ENCODE measurements around the gene SALL4. TPM values are rescaled to one million over a fixed set of nuclear protein-coding genes. Genes with fewer than 3 reads are reported as not detected.
"Not testable (repeated sequence)": the region's sequence is repeated elsewhere in the genome, so short reads cannot be mapped to it uniquely, and the experiment has no call there.

Gene SALL4
- total RNA-seq, 1 donor from 2014 or later = not detected

DNA sequence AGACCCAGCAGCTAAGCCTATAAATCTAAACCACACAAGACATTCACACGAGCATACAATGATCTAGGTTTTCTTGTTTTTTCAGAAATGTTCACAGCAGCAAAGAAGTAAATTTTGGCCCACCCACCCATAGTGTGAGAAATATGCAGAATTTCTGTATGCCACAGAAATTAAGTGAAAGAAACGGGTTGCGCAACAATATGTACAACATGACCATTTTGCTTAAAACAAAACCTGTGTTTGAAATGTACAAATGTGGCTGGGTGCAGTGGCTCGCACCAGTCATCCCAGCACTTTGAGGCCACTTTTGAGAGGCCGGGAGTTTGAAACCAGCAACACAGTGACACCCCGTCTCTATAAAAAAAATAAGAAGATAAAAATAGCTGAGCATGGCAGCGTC, 9.4 kb downstream of the SALL4 start:
- Histone ChIP-seq H3K4me3 (no peak overlapping the region), H3K9me3 (no peaks in the 10 kb centered on the region), H3K27ac (no peak overlapping the region), H3K4me1 (no peaks in the 10 kb centered on the region), H3K27me3 (no peaks in the 10 kb centered on the region), H3K36me3 (no peaks in the 10 kb centered on the region)
- intact Hi-C loops (cut with DNase I) = no loop called here
- no peak for DNase-seq (ENCODE audit: extremely low spot score in 2 of 2)
- TF ChIP-seq POLR2A (IDR thresholded peaks at IDR 0.05) (no peak), CTCF (IDR thresholded peaks at IDR 0.05) (no peak)

- TF ChIP-seq POLR2AphosphoS5 (IDR thresholded peaks at IDR 0.05; ENCODE audit: insufficient read depth in 1 of 2, low read depth in 1 of 2) (no peak), CTCF (IDR thresholded peaks at IDR 0.05) (no peak)
- Histone ChIP-seq H3K36me3 (no peaks in the 10 kb centered on the region), H3K4me3 (no peak overlapping the region), H3K27me3 (no peaks in the 10 kb centered on the region), H3K4me1 (no peaks in the 10 kb centered on the region), H3K9me3 (no peaks in the 10 kb centered on the region), H3K27ac (no peak overlapping the region)
- intact Hi-C loops (cut with DNase I) = no loop called here
- DNase-seq (ENCODE audit: extremely low spot score in 2 of 2) = no peak
These were observed 10.7 kb downstream of the SALL4 start for GRCh38 chr20:51791626-51792025.

DNA sequence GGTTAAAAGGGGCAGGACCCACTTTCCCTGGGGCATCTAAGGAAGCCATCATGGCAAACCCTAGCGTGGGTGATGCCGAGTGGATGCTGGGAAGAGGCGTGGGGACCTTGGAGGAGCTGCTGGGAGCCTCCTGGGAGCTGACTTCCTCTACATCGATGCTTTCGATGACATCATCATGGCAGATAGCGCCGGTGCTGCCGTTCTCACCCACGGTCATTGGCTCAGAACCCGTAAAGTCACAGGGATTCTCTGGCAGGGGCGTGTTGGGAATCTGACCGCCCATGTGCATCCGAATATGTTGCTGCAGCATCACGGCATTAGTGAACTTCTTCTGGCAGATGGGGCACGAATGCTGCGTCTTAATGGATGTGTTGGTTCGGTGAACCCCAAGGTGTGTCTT, 12.1 kb downstream of the SALL4 start:
- no peaks in the 10 kb centered on the region for H3K9me3 ChIP-seq
- H3K4me1 ChIP-seq = no peaks in the 10 kb centered on the region
- no peak for TF ChIP-seq POLR2A (IDR thresholded peaks at IDR 0.05)
- intact Hi-C loops (cut with DNase I) = no loop called here
- DNase-seq (ENCODE audit: extremely low spot score in 2 of 2) = no peak
- H3K27ac ChIP-seq = no peak overlapping the region
- H3K4me3 ChIP-seq = no peak overlapping the region
- no peaks in the 10 kb centered on the region for H3K27me3 ChIP-seq
- H3K36me3 ChIP-seq = no peaks in the 10 kb centered on the region

GRCh38 chr20:51789434-51789833, 12.9 kb downstream of the SALL4 start:
- Histone ChIP-seq H3K9me3 (no peaks in the 10 kb centered on the region), H3K27me3 (no peaks in the 10 kb centered on the region), H3K4me1 (no peaks in the 10 kb centered on the region), H3K27ac (no peak overlapping the region), H3K4me3 (no peak overlapping the region), H3K36me3 (no peaks in the 10 kb centered on the region)
- no peak for DNase-seq (ENCODE audit: extremely low spot score in 2 of 2)
- intact Hi-C loops (cut with DNase I) = no loop called here
- TF ChIP-seq POLR2AphosphoS5 (IDR thresholded peaks at IDR 0.05; ENCODE audit: insufficient read depth in 1 of 2, low read depth in 1 of 2) (no peak), CTCF (IDR thresholded peaks at IDR 0.05) (no peak), POLR2A (IDR thresholded peaks at IDR 0.05) (no peak)

DNA sequence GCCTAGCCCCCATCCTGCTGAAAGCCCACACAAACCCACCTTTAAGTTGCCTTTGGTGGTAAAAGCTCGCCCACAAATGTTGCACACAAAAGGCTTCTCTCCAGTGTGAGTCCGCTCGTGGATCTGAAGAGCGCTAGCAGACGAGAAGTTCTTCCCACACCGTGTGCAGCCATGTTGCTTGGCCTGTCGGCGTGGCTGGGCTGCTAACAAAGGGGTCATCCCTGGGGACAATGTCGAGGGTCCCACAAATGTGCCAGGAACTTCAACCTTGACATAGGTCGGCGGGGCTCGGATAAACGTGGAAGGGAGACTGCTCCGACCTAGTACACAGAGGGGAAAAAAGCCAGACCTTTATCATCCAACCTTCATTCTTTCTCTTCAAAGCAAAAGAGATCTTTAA, 13.5 kb downstream of the SALL4 start:
- Histone ChIP-seq H3K4me1 (no peaks in the 10 kb centered on the region), H3K9me3 (no peaks in the 10 kb centered on the region), H3K36me3 (no peaks in the 10 kb centered on the region), H3K27ac (no peak overlapping the region), H3K4me3 (no peak overlapping the region), H3K27me3 (no peaks in the 10 kb centered on the region)
- intact Hi-C loops (cut with DNase I) = no loop called here
- TF ChIP-seq POLR2AphosphoS5 (IDR thresholded peaks at IDR 0.05; ENCODE audit: insufficient read depth in 1 of 2, low read depth in 1 of 2) (no peak), POLR2A (IDR thresholded peaks at IDR 0.05) (no peak), CTCF (IDR thresholded peaks at IDR 0.05) (no peak)
- no peak for DNase-seq (ENCODE audit: extremely low spot score in 2 of 2)

DNA sequence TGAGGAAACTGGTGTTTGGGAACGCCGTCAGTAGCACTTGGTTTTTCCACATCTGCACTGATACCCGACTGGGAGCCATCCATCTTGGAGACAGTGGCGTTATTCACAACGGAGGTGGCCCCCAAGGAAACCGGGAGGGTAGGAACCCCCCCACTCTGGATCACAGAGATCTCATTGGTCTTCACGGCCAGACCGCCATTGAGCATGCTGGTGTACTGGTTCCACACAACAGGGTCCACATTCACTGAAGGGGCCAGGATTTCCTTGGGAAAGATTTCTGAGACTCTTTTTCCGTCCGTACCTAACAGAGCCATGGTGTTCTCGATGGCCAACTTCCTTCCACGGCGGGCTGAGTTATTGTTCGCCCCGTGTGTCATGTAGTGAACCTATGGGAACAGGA, 18.0 kb downstream of the SALL4 start:
- intact Hi-C loops (cut with DNase I) = no loop called here
- Histone ChIP-seq H3K4me1 (no peaks in the 10 kb centered on the region), H3K36me3 (no peaks in the 10 kb centered on the region), H3K27ac (no peak overlapping the region), H3K4me3 (no peak overlapping the region), H3K27me3 (no peaks in the 10 kb centered on the region), H3K9me3 (no peaks in the 10 kb centered on the region)
- DNase-seq (ENCODE audit: extremely low spot score in 2 of 2) = no peak
- TF ChIP-seq CTCF (IDR thresholded peaks at IDR 0.05) (no peak), POLR2A (IDR thresholded peaks at IDR 0.05) (no peak), POLR2AphosphoS5 (IDR thresholded peaks at IDR 0.05; ENCODE audit: insufficient read depth in 1 of 2, low read depth in 1 of 2) (no peak)

DNA sequence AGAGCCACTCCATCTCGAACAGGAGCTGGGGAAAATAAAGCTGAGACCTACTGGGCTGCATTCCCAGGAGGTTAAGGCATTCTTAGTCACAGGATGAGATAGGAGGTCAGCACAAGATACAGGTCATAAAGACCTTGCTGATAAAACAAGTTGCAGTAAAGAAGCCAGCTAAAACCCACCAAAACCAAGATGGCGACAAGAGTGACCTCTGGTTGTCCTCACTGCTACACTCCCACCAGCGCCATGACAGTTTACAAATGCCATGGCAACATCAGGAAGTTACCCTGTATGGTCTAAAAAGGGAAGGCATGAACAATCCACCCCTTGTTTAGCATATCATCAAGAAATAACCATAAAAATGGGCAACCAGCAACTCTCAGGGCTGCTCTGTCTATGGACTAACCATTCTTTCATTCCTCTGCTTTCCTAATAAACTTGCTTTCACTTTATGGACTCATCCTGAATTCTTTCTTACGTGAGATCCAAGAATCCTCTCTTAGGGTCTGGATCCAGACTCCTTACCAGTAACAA, 24.0 kb downstream of the SALL4 start:
- DNase-seq (ENCODE audit: extremely low spot score in 2 of 2); H3K9me3 ChIP-seq; H3K36me3 ChIP-seq; H3K27me3 ChIP-seq; H3K27ac ChIP-seq; H3K4me1 ChIP-seq; intact Hi-C loops (cut with DNase I); H3K4me3 ChIP-seq: not testable (repeated sequence)

All from vagina (tissue), 2 donors.